Measurements from ENCODE around the gene POLRMT.

- TF ChIP-seq POLR2A (IDR thresholded peaks at IDR 0.05) = no peak
- TF ChIP-seq, protein P1, sequence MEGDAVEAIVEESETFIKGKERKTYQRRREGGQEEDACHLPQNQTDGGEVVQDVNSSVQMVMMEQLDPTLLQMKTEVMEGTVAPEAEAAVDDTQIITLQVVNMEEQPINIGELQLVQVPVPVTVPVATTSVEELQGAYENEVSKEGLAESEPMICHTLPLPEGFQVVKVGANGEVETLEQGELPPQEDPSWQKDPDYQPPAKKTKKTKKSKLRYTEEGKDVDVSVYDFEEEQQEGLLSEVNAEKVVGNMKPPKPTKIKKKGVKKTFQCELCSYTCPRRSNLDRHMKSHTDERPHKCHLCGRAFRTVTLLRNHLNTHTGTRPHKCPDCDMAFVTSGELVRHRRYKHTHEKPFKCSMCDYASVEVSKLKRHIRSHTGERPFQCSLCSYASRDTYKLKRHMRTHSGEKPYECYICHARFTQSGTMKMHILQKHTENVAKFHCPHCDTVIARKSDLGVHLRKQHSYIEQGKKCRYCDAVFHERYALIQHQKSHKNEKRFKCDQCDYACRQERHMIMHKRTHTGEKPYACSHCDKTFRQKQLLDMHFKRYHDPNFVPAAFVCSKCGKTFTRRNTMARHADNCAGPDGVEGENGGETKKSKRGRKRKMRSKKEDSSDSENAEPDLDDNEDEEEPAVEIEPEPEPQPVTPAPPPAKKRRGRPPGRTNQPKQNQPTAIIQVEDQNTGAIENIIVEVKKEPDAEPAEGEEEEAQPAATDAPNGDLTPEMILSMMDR (IDR thresholded peaks at IDR 0.05) = no peak
These were observed 42.0 kb downstream of the POLRMT start for GRCh38 chr19:591099-591958.

All from breast epithelium (tissue), 3 donors.